Measurements from ENCODE around the gene CDK13. TPM values are rescaled to one million over a fixed set of nuclear protein-coding genes. Genes with fewer than 3 reads are reported as not detected.

CDK13 gene
- total and polyA plus RNA-seq, 2 donors (not counting 3 experiments of a cell fraction or from before 2014, with no cell fraction given) = 24.5 to 56.7 TPM

DNA sequence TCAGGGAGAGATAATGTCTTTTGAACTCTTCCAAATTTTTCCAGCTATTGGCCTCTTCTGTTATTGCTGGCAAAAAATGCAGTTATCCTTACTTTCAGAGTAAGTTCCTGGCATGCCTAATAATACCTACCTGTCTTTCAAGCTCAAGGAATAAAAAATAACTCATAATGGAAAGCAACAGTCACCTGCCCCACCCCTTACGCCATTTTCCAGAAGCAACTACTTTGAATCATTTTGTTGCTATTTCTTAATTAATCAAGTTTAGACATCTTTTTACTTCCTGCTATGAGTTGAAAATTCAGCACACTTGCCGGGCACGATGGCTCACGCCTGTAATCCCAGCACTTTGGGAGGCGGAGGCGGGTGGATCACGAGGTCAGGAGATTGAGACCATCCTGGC lies 23.0 kb upstream of the CDK13 start:
- intact Hi-C loops (cut with micrococcal nuclease) = no loop called here
- CTCF ChIA-PET = interaction anchor here (1.4 to 3.8 kb wide), 2 partner anchors 31 to 125 kb away, joined by 3 to 14 read pairs; no protein-coding TSS in a partner anchor
- Histone ChIP-seq H3K4me3 (replicated peaks in 1 of 3; ENCODE audit: insufficient read depth in 1 of 3, low read depth in 1 of 3, low read length in 3 of 3) (no peak overlapping the region), H2AFZ (ENCODE audit: low read depth, low read length) (no peak overlapping the region), H3K9ac (replicated peaks; ENCODE audit: extremely low read depth, insufficient read depth, low read length) (no peak overlapping the region), H3K9me1 (replicated peaks; ENCODE audit: control insufficient read depth, extremely low read depth, insufficient read depth, low read length) (no peaks in the 10 kb centered on the region), H3K4me2 (ENCODE audit: insufficient read depth, low read length) (no peak overlapping the region), H3K27ac (ENCODE audit: insufficient read depth, low read depth, low read length) (no peak overlapping the region), H3K27me3 (ENCODE audit: control insufficient read depth in 2 of 2, insufficient read depth in 2 of 2, low read length in 2 of 2) (peaks cover 4 to 13% of the 10 kb centered on the region in 2 experiments), H3K36me3 (ENCODE audit: control insufficient read depth in 2 of 2, extremely low read depth in 1 of 2, insufficient read depth in 2 of 2, low read length in 2 of 2) (no peaks in the 10 kb centered on the region), H4K20me1 (replicated peaks; ENCODE audit: control insufficient read depth, extremely low read depth, insufficient read depth, low read length) (no peaks in the 10 kb centered on the region), H3K4me1 (ENCODE audit: control insufficient read depth, extremely low read depth, insufficient read depth, low read length) (no peaks in the 10 kb centered on the region), H3K79me2 (ENCODE audit: control insufficient read depth, insufficient read depth, low read length) (no peaks in the 10 kb centered on the region), H3K9me3 (replicated peaks; ENCODE audit: control insufficient read depth, insufficient read depth, low read length) (no peaks in the 10 kb centered on the region)
- BruUV-seq (replicated peaks) = no TSS peak
- no peak for DNase-seq (ENCODE audit: low read depth, low spot score)
- dilution Hi-C loops (cut with MboI; ENCODE audit: extremely low pct_ligation_motif_present, low sequenced_read_pairs) = no loop called here
- POLR2A ChIA-PET = no interaction called here
- FAIRE-seq = no peak
- TF ChIP-seq MYC (IDR thresholded peaks at IDR 0.05; ENCODE audit: low read depth, low read length) (no peak), GATA2 (IDR thresholded peaks at IDR 0.05; ENCODE audit: insufficient read depth, insufficient read length, low read depth, low read length) (no peak), FOS (IDR thresholded peaks at IDR 0.05; ENCODE audit: borderline replicate concordance, insufficient read depth, low read length) (no peak), EZH2 (IDR thresholded peaks at IDR 0.05; ENCODE audit: borderline replicate concordance, low read depth, low read length, severe bottlenecking) (no peak), POLR2AphosphoS5 (IDR thresholded peaks at IDR 0.05; ENCODE audit: insufficient read depth, low read depth, low read length) (no peak)
- TF ChIP-seq, protein P1, sequence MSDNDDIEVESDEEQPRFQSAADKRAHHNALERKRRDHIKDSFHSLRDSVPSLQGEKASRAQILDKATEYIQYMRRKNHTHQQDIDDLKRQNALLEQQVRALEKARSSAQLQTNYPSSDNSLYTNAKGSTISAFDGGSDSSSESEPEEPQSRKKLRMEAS (IDR thresholded peaks at IDR 0.05; ENCODE audit: insufficient read depth, insufficient read length) = no peak
- TF ChIP-seq, protein P2, sequence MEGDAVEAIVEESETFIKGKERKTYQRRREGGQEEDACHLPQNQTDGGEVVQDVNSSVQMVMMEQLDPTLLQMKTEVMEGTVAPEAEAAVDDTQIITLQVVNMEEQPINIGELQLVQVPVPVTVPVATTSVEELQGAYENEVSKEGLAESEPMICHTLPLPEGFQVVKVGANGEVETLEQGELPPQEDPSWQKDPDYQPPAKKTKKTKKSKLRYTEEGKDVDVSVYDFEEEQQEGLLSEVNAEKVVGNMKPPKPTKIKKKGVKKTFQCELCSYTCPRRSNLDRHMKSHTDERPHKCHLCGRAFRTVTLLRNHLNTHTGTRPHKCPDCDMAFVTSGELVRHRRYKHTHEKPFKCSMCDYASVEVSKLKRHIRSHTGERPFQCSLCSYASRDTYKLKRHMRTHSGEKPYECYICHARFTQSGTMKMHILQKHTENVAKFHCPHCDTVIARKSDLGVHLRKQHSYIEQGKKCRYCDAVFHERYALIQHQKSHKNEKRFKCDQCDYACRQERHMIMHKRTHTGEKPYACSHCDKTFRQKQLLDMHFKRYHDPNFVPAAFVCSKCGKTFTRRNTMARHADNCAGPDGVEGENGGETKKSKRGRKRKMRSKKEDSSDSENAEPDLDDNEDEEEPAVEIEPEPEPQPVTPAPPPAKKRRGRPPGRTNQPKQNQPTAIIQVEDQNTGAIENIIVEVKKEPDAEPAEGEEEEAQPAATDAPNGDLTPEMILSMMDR (IDR thresholded peaks at IDR 0.05; ENCODE audit: extremely low read depth in 1 of 2, insufficient read depth in 1 of 2, low read depth in 1 of 2, low read length in 2 of 2) = no peak
